LNCaP clone FGC (cell line): ENCODE results near the gene SNX10.

Experiments
- DNase-seq: peaks from one replicate; pipeline ENCODE4 v3.0.0-alpha.2; 2011; ENCODE audit warnings: low read depth
- H3K4me3 ChIP-seq: 2 replicates; pipeline ENCODE4 v1.5.1; 2011; ENCODE audit warnings: mild to moderate bottlenecking, low read depth, low read length, control low read depth
- CTCF ChIP-seq: IDR thresholded peaks from 2 replicates; pipeline ENCODE4 v1.5.1; 2012; ENCODE audit warnings: mild to moderate bottlenecking; ENCODE audit not compliant: control insufficient read depth, insufficient read depth; ENCODE audit errors: extremely low read depth

Gene SNX10

GRCh38 chr7:26372704-26373103, 81.0 kb downstream of the SNX10 start:
- TF ChIP-seq CTCF = no peak
- DNase-seq = no peak
- no peak overlapping the region for H3K4me3 ChIP-seq

- TF ChIP-seq CTCF = no peak
- no peak for DNase-seq
- H3K4me3 ChIP-seq = no peak overlapping the region
These were observed 83.1 kb downstream of the SNX10 start for GRCh38 chr7:26374647-26375373.

- TF ChIP-seq CTCF = no peak
- H3K4me3 ChIP-seq = no peak overlapping the region
- DNase-seq = no peak
These were observed 84.1 kb downstream of the SNX10 start for GRCh38 chr7:26375726-26376174.

GRCh38 chr7:26376175-26376917, 84.7 kb downstream of the SNX10 start:
- TF ChIP-seq CTCF = no peak
- H3K4me3 ChIP-seq = no peak overlapping the region
- no peak for DNase-seq

- no peak overlapping the region for H3K4me3 ChIP-seq
- no peak for DNase-seq
- TF ChIP-seq CTCF = no peak
These were observed 86.4 kb downstream of the SNX10 start for GRCh38 chr7:26378016-26378415.

- no peak for DNase-seq
- no peak for TF ChIP-seq CTCF
- H3K4me3 ChIP-seq = no peak overlapping the region
These were observed 88.0 kb downstream of the SNX10 start for GRCh38 chr7:26379711-26380110.
